K562 (cell line): ENCODE measurements around the gene HEXD. TPM values are rescaled to one million over a fixed set of nuclear protein-coding genes. Genes with fewer than 3 reads are reported as not detected.
A peak's percentile ranks its signal among the peaks of the same experiment; 100 is the strongest.

Source experiments
- ATAC-seq: fragments of 200-7000 bp; cut with Tn5 transposase; 3 replicates; pipeline ENCODE4 v1.9.1; 2020; ENCODE audit warnings: moderate library complexity
- BruUV-seq: library from RNA; stranded (reverse); fragments of 400-500 nt; replicated peaks from 2 replicates; lab custom pipeline; 2021; lab: Mats Ljungman, UMichigan
- CTCF ChIA-PET: fragments of 300-600 bp; formaldehyde crosslinking; extraction: SDS; loops from one replicate; lab custom pipeline; 2021; ENCODE audit warnings: low intra/inter-chr PET ratio; lab: Yijun Ruan, JAX
- POLR2A ChIA-PET: fragments of 300-600, 350-650 bp; sonication (Branson Sonifier 250); formaldehyde crosslinking; extraction: SDS; loops from one replicate; lab custom pipeline; 2021; ENCODE audit warnings: antibody characterized with exemption, inconsistent platforms; lab: Yijun Ruan, JAX
- DNase-seq, 4 experiments: peaks; one replicate each; pipeline versions ENCODE4 v3.0.0 to v3.0.0-alpha.2; 2011 to 2018; ENCODE audit warnings: low spot score in 3 of 4, mixed read lengths in 3 of 4; ENCODE audit errors: extremely low read depth in 1 of 4
- FAIRE-seq: peaks from 2 replicates; lab custom pipeline; 2011; peaks lifted over from hg19 to GRCh38; lab: Jason Lieb, UNC
- H2AFZ ChIP-seq: 2 replicates; pipeline ENCODE4 v1.6.0; 2011; ENCODE audit warnings: low read depth, low read length, control low read depth, inconsistent platforms
- H3K27ac ChIP-seq: fragments of 200-600 bp; 3 replicates; pipeline ENCODE4 v1.8.0; 2011; ENCODE audit warnings: low read depth, mild to moderate bottlenecking, control low read depth, inconsistent platforms, low read length, moderate library complexity, mixed read lengths; ENCODE audit errors: extremely low read depth
- H3K27me3 ChIP-seq, 2 experiments: fragments of 300-600 bp in 1 of 2; 2 replicates in 1 of 2; 3 replicates in 1 of 2; pipeline versions ENCODE4 v1.6.0 to v1.8.0; 2011; ENCODE audit warnings: inconsistent platforms in 2 of 2, low read length in 2 of 2, mild to moderate bottlenecking in 1 of 2, mixed read lengths in 1 of 2, moderate library complexity in 1 of 2; ENCODE audit not compliant: control insufficient read depth in 2 of 2, insufficient read depth in 2 of 2
- H3K36me3 ChIP-seq: fragments of 300-600 bp; 3 replicates; pipeline ENCODE4 v1.8.0; 2011; ENCODE audit warnings: mild to moderate bottlenecking, low read length, inconsistent platforms; ENCODE audit not compliant: control insufficient read depth, insufficient read depth
- H3K4me1 ChIP-seq, 2 experiments: fragments of 200-600 bp in 1 of 2; replicated peaks in 1 of 2; 2 replicates in 1 of 2; 3 replicates in 1 of 2; pipeline versions ENCODE4 v1.5.1 to v1.8.0; 2011; ENCODE audit warnings: inconsistent platforms in 2 of 2, low read length in 2 of 2, mild to moderate bottlenecking in 1 of 2, mixed read lengths in 1 of 2, moderate library complexity in 1 of 2; ENCODE audit not compliant: control insufficient read depth in 2 of 2, insufficient read depth in 2 of 2
- H3K4me2 ChIP-seq: 2 replicates; pipeline ENCODE4 v1.6.1; 2011; ENCODE audit warnings: low read length, control low read depth, inconsistent platforms, mixed read lengths; ENCODE audit not compliant: insufficient read depth
- H3K4me3 ChIP-seq: fragments of 200-600 bp; sonication (generic), shearing (Covaris generic); 2 replicates; pipeline ENCODE4 v1.5.1; 2016; ENCODE audit warnings: control low read depth, inconsistent platforms
- H3K79me2 ChIP-seq: fragments of 200-600 bp; 3 replicates; pipeline ENCODE4 v1.8.0; 2011; ENCODE audit warnings: low read length, inconsistent platforms; ENCODE audit not compliant: control insufficient read depth, insufficient read depth
- H3K9ac ChIP-seq, 2 experiments: 2 replicates each; pipeline versions ENCODE4 v1.6.0 to v1.6.1; 2011; ENCODE audit warnings: low read depth in 2 of 2, low read length in 2 of 2, control low read depth in 1 of 2, inconsistent platforms in 1 of 2, mild to moderate bottlenecking in 1 of 2, mixed read lengths in 1 of 2; ENCODE audit not compliant: insufficient read depth in 1 of 2
- H3K9me1 ChIP-seq: one replicate; pipeline ENCODE4 v1.6.0; 2011; ENCODE audit warnings: inconsistent platforms, mild to moderate bottlenecking, low read length, moderate library complexity; ENCODE audit not compliant: control insufficient read depth, insufficient read depth
- H3K9me3 ChIP-seq: replicated peaks from 2 replicates; pipeline ENCODE4 v1.5.1; 2011; ENCODE audit warnings: low read depth, low read length, inconsistent platforms; ENCODE audit not compliant: control insufficient read depth, insufficient read depth
- H4K20me1 ChIP-seq: replicated peaks from 2 replicates; pipeline ENCODE4 v1.6.1; 2011; ENCODE audit warnings: low read length, inconsistent platforms, mixed read lengths; ENCODE audit not compliant: control insufficient read depth, insufficient read depth
- CEBPZ ChIP-seq: fragments of 150-350 bp; IDR thresholded peaks from 2 replicates; pipeline ENCODE4 v1.6.1; 2014; ENCODE audit warnings: low read depth, mild to moderate bottlenecking, low read length, borderline replicate concordance
- CTBP1 ChIP-seq: fragments of 450-650 bp; IDR thresholded peaks from 2 replicates; pipeline ENCODE4 v1.6.1; 2016; ENCODE audit warnings: borderline replicate concordance
- FOXP1 ChIP-seq: sonication (generic); formaldehyde crosslinking; IDR thresholded peaks from 2 replicates; pipeline ENCODE4 v1.8.0; 2022; ENCODE audit warnings: mild to moderate bottlenecking, missing genetic modification reagents
- NELFE ChIP-seq: IDR thresholded peaks from 2 replicates; pipeline ENCODE4 v1.6.1; 2011; ENCODE audit warnings: mild to moderate bottlenecking; ENCODE audit not compliant: insufficient read depth, insufficient read length
- NFIC ChIP-seq: fragments of 450-650 bp; IDR thresholded peaks from 2 replicates; pipeline ENCODE4 v1.6.1; 2017; ENCODE audit warnings: mild to moderate bottlenecking, inconsistent platforms
- POLR2G ChIP-seq: fragments of 200-400 bp; formaldehyde crosslinking; IDR thresholded peaks from 2 replicates; pipeline ENCODE4 v1.6.1; 2017; ENCODE audit warnings: low read depth, mild to moderate bottlenecking, antibody characterized with exemption, low read length, moderate library complexity
- RAD51 ChIP-seq: fragments of 450-650 bp; IDR thresholded peaks from 2 replicates; pipeline ENCODE4 v1.7.1; 2016; ENCODE audit warnings: low read depth, mild to moderate bottlenecking, borderline replicate concordance
- RBM39 ChIP-seq: fragments of 200-400 bp; formaldehyde crosslinking; optimal IDR thresholded peaks from 2 replicates; pipeline ENCODE3; 2018; ENCODE audit warnings: low read depth, low read length
- SRSF1 ChIP-seq: fragments of 200-400 bp; formaldehyde crosslinking; IDR thresholded peaks from 2 replicates; pipeline ENCODE4 v1.6.1; 2017; ENCODE audit warnings: mild to moderate bottlenecking, low read depth, low read length, moderate library complexity
- ZNF263 ChIP-seq: sonication (generic); formaldehyde crosslinking; IDR thresholded peaks from 2 replicates; pipeline ENCODE4 v1.8.0; 2022; ENCODE audit warnings: mild to moderate bottlenecking, missing genetic modification reagents, borderline replicate concordance
- ZNF449 ChIP-seq: fragments of 250-450 bp; sonication (Bioruptor Pico); IDR thresholded peaks from 2 replicates; pipeline ENCODE4 v1.8.0; 2022; ENCODE audit warnings: moderate library complexity, mild to moderate bottlenecking, inconsistent platforms
- ZNF699 ChIP-seq: fragments of 250-450 bp; sonication (Bioruptor Pico); IDR thresholded peaks from 2 replicates; pipeline ENCODE4 v1.8.0; 2021; ENCODE audit warnings: mild to moderate bottlenecking, moderate library complexity; ENCODE audit not compliant: insufficient replicate concordance
- whole genome bisulfite sequencing: fragments of 100-300 bp; shearing (Covaris generic); methylation state at CpG from one replicate; pipeline ENCODE4 v1.1.6; 2016; ENCODE audit warnings: low coverage, mixed read lengths; ENCODE audit not compliant: insufficient coverage; ENCODE audit errors: missing lambda C conversion rate; 5-methylcytosine and 5-hydroxymethylcytosine counted together
- in situ Hi-C: fragments of 300-500 bp; cut with MboI; formaldehyde crosslinking; loops from 4 replicates; pipeline ENCODE4 v1.15.0; 2018; ENCODE audit warnings: inconsistent platforms, mixed read lengths
- intact Hi-C: fragments of 100-400 bp; cut with micrococcal nuclease; formaldehyde crosslinking; loops from 2 replicates; pipeline ENCODE4 v1.14.2; 2022
- polyA plus RNA-seq, 8 experiments: library from polyadenylated mRNA; depleted of rRNA in 4 of 8; stranded (reverse) in 5 of 8; unstranded in 3 of 8; fragments of >200 nt; fragmentation: Nextera tagmentation in 2 of 8; fragmentation: Illumina TruSeq in 1 of 8; extraction: Ambion mirVana in 2 of 8; extraction: Trizol in 1 of 8; gene quantifications; 2 replicates each; pipeline versions ENCODE4 v1.2.1 to v1.2.3, GENCODE V29; 2011 to 2014; ENCODE audit warnings: inconsistent platforms in 1 of 8, missing spikeins in 1 of 8
- total RNA-seq, 7 experiments: library from RNA; depleted of rRNA in 6 of 7; stranded (reverse); fragments of >200 nt in 6 of 7; fragmentation: Illumina TruSeq in 2 of 7; extraction: Trizol in 2 of 7; gene quantifications; 2 replicates each; pipeline versions ENCODE4 v1.2.1 to v1.2.3, GENCODE V29; 2011 to 2021; ENCODE audit warnings: low replicate concordance in 1 of 7
- TF ChIP-seq, protein P1 (sequence below), 2 experiments: fragments of 150-350 bp in 1 of 2; IDR thresholded peaks; 2 replicates each; pipeline ENCODE4 v1.6.1; 2012 to 2016; ENCODE audit warnings: low read depth in 2 of 2, low read length in 2 of 2, mild to moderate bottlenecking in 1 of 2, moderate library complexity in 1 of 2

The HEXD gene
- total and polyA plus RNA-seq, 9 of the 15 experiments (the other 6 are each of a cell fraction or from before 2014, with no cell fraction given): 1.0 to 25.3 (median 10.0) TPM

DNA sequence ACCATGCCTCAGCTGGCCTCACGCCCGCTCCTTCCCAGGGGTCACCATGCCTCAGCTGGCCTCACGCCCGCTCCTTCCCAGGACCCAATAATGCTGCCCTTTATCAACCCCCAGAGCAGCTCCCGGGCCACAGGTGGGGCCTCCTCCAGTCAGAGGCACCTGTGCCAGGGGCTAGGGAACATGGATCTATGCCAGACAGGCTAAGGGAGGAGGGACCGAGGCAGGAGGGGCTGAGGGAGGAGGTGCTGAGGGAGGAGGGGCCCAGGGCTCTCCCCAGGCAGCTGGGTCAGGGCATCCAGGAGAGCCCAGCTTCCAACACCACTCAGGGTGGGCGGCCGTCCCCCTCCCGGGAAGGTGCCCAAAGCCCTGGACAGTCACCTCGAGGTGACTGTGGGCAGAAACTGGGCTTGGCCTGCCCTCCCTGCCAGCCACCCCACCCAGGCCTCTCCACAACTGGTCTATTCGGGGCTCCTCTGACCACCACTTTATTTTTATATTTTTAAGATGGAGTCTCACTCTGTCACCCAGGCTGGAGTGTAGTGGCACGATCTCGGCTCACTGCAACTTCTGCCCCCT, 27.2 kb upstream of the HEXD start:
- TF ChIP-seq RAD51 (no peak), FOXP1 (no peak), NELFE (no peak), ZNF449 (CRISPR knock-in tag) (no peak), SRSF1 (no peak), ZNF263 (peak; percentile 42; the same call in 1 of the 2 replicates), POLR2G (peak; percentile 32; the same call in 1 of the 2 replicates), NFIC (0 out of 2 replicates have a peak, but pooled peaks have one; percentile 10), ZNF699 (no peak), CEBPZ (no peak), RBM39 (no peak), CTBP1 (no peak)
- TF ChIP-seq, protein P1, sequence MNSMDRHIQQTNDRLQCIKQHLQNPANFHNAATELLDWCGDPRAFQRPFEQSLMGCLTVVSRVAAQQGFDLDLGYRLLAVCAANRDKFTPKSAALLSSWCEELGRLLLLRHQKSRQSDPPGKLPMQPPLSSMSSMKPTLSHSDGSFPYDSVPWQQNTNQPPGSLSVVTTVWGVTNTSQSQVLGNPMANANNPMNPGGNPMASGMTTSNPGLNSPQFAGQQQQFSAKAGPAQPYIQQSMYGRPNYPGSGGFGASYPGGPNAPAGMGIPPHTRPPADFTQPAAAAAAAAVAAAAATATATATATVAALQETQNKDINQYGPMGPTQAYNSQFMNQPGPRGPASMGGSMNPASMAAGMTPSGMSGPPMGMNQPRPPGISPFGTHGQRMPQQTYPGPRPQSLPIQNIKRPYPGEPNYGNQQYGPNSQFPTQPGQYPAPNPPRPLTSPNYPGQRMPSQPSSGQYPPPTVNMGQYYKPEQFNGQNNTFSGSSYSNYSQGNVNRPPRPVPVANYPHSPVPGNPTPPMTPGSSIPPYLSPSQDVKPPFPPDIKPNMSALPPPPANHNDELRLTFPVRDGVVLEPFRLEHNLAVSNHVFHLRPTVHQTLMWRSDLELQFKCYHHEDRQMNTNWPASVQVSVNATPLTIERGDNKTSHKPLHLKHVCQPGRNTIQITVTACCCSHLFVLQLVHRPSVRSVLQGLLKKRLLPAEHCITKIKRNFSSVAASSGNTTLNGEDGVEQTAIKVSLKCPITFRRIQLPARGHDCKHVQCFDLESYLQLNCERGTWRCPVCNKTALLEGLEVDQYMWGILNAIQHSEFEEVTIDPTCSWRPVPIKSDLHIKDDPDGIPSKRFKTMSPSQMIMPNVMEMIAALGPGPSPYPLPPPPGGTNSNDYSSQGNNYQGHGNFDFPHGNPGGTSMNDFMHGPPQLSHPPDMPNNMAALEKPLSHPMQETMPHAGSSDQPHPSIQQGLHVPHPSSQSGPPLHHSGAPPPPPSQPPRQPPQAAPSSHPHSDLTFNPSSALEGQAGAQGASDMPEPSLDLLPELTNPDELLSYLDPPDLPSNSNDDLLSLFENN (IDR thresholded peaks at IDR 0.05; ENCODE audit: low read depth in 2 of 2, low read length in 2 of 2): no peak
- TF ChIP-seq, all 486 proteins: peak for 3
- H3K9ac ChIP-seq: no peak overlapping the region
- 68% methylated on average over 6 of the region's 13 CpGs for WGBS
- H3K27ac ChIP-seq: no peak overlapping the region
- H3K9me1 ChIP-seq: no peaks in the 10 kb centered on the region
- in situ Hi-C loops: no loop called here
- peaks cover 26% of the 10 kb centered on the region; the same call in 2 of the 3 replicates for H3K36me3 ChIP-seq
- peaks cover 0 to 39% of the 10 kb centered on the region in 2 experiments; a peak in 3 of 5 replicates for H3K4me1 ChIP-seq
- BruUV-seq: no TSS peak
- H3K27me3 ChIP-seq: no peaks in the 10 kb centered on the region
- no peaks in the 10 kb centered on the region for H4K20me1 ChIP-seq
- POLR2A ChIA-PET: no interaction called here
- FAIRE-seq (no peak), DNase-seq (no peak), ATAC-seq (no peak)
- CTCF ChIA-PET: no interaction called here
- H3K9me3 ChIP-seq: no peaks in the 10 kb centered on the region
- intact Hi-C loops: no loop called here
- H3K4me2 ChIP-seq: no peak overlapping the region
- no peak overlapping the region for H2AFZ ChIP-seq
- no peaks in the 10 kb centered on the region for H3K79me2 ChIP-seq
- no peak overlapping the region for H3K4me3 ChIP-seq
